NT2/D1 (cell line): ENCODE measurements around the gene SCYL1.

ENCODE experiments used
- SUZ12 ChIP-seq: IDR thresholded peaks from 2 replicates; pipeline ENCODE4 v1.6.1; 2011; ENCODE audit not compliant: insufficient read length, insufficient read depth; ENCODE audit errors: extremely low read depth
- ZNF274 ChIP-seq: IDR thresholded peaks from 2 replicates; pipeline ENCODE4 v1.6.1; 2011; ENCODE audit warnings: mild to moderate bottlenecking, low read depth, low read length

DNA sequence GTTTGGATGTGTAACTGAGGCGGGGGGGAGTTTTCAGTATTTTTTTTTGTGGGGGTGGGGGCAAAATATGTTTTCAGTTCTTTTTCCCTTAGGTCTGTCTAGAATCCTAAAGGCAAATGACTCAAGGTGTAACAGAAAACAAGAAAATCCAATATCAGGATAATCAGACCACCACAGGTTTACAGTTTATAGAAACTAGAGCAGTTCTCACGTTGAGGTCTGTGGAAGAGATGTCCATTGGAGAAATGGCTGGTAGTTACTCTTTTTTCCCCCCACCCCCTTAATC is 23.8 kb upstream of the SCYL1 start:
- TF ChIP-seq ZNF274 (no peak), SUZ12 (no peak)
